Fibroblast of villous mesenchyme (primary cell): ENCODE results near the gene PAX5. TPM values are rescaled to one million over a fixed set of nuclear protein-coding genes. Genes with fewer than 3 reads are reported as not detected.

Experiments
- DNase-seq: peaks from one replicate; pipeline ENCODE4 v3.0.0-alpha.2; 2010; ENCODE audit warnings: low read depth
- H3K4me3 ChIP-seq: 2 replicates; pipeline ENCODE4 v1.5.1; 2011; ENCODE audit warnings: low read depth, mild to moderate bottlenecking, low read length
- total RNA-seq: library from RNA; depleted of rRNA; stranded (reverse); fragments of >200 nt; gene quantifications from 2 replicates; pipeline ENCODE4 v1.2.3, GENCODE V29; 2012
- TF ChIP-seq, protein P1 (sequence below): IDR thresholded peaks from 2 replicates; pipeline ENCODE4 v1.5.1; 2012; ENCODE audit warnings: low read depth, mild to moderate bottlenecking, low read length; ENCODE audit not compliant: insufficient read depth

The PAX5 gene
- total RNA-seq, 1 donor: not detected

DNA sequence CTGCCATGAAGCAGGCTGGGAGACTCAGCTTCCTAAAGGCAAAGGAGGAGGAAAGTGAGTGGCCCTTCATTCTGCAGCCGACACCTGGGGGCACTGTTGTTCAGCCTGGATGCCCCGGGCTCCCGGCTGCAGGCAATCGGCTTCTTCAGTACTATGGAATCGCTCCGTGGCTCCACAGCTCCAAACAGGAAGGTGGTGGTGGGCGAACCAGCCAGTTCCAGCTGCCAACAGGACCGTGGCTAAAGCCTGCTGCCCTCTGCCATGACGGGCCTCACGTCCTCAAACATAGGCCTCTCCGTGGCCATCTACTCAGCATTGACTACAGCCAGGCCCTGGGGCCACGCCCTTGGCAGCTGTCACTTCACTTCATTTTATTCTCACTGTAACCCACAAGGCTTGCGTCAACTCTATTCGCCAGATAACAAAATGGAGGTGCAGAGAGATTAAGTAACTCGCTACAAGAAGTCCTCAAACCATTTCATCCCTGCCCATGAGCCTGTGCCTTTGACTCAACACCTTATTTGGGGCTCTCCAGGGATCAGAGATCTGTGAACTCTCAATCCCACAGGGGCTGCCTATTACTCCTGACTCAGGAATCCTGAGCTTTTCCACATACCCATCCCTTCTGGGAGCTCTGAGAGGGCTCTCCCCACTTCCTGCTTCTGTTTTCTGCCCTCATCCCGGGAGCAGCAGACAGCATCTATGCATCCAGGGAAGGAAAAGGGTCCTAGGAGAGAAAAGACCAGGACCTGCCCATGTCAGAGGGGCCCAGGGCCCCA is 38.0 kb downstream of the PAX5 start:
- TF ChIP-seq, protein P1, sequence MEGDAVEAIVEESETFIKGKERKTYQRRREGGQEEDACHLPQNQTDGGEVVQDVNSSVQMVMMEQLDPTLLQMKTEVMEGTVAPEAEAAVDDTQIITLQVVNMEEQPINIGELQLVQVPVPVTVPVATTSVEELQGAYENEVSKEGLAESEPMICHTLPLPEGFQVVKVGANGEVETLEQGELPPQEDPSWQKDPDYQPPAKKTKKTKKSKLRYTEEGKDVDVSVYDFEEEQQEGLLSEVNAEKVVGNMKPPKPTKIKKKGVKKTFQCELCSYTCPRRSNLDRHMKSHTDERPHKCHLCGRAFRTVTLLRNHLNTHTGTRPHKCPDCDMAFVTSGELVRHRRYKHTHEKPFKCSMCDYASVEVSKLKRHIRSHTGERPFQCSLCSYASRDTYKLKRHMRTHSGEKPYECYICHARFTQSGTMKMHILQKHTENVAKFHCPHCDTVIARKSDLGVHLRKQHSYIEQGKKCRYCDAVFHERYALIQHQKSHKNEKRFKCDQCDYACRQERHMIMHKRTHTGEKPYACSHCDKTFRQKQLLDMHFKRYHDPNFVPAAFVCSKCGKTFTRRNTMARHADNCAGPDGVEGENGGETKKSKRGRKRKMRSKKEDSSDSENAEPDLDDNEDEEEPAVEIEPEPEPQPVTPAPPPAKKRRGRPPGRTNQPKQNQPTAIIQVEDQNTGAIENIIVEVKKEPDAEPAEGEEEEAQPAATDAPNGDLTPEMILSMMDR: peak; percentile 82
- DNase-seq: peak; percentile 59
- H3K4me3 ChIP-seq: peak overlapping the region; percentile 17

DNA sequence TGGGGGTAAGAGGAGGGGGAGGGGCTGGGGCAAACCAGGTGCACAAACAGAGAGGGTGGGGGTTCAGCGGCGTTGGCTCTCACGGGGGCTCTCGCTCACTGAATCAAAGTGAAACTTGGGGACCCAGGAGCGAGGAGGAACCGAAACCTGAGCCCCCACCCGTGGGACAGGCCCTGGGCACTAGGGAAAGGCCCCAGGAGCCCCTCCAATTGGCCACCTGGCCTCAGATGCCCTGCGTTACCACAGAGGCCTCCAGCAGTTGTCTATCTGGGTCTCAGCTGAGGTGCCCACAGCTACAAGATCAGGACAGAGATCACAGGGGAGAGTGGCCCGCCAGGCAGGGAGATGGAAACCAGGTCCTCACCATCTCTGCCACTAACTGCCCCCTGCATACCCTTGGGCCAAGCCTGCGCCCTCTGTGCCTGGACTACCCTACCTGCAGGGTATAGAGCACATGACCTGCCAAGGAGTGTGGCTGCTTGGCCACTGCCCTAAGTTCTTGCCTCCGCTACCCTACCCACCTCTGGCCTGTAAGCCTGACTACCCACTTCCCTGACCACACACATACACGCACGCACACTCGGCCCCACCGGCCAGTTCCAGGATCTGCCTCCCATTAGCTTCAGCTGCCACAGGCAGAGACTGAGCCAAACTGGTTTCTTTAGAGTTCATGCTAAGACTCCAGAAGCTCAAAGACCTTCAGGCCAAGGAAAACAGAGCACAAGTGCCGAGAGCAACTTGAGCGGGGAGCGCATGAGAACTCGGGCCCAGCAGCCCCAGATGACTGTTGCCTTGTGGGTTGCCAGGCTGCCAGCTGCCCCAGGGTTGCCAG is 39.9 kb downstream of the PAX5 start:
- DNase-seq: no peak
- TF ChIP-seq, protein P1: no peak
- H3K4me3 ChIP-seq: no peak overlapping the region

DNA sequence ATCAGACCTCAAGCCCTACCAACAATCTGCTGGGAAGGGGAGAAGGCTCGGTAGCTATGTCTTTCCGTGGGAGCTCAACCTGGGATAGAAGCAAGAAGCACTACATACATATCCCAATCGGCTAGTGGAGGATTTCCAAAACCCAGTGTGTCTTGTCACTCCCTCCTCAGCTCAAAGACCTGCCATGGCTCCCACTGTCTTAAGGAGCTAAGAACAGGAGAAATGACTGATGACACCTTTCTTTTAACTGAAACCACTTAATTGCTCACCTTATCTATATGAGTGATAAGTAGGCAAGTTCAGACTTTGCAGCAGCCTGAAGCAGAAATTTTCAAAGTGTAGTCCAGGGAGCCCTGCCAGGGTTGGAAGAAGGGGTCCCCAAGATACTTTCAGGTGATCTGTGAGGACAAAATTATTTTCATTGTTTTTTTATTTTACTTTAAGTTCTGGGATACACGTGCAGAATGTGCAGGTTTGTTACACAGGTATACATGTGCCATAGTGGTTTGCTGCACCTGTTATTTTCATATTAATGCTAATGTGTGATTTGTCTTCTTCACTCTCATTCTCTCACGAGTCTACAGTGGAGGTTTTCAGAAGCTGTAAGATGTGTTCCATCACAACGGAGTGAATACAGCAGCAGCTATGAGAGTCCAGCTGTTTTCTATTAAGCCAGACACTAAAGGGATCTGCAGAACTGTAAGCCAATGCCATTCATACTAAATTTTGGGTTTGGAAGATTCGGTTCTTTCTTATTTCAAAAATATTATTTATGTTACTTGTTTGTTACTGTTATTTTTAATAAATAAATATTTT is 41.4 kb downstream of the PAX5 start:
- no peak for DNase-seq
- TF ChIP-seq, protein P1: no peak
- no peak overlapping the region for H3K4me3 ChIP-seq

DNA sequence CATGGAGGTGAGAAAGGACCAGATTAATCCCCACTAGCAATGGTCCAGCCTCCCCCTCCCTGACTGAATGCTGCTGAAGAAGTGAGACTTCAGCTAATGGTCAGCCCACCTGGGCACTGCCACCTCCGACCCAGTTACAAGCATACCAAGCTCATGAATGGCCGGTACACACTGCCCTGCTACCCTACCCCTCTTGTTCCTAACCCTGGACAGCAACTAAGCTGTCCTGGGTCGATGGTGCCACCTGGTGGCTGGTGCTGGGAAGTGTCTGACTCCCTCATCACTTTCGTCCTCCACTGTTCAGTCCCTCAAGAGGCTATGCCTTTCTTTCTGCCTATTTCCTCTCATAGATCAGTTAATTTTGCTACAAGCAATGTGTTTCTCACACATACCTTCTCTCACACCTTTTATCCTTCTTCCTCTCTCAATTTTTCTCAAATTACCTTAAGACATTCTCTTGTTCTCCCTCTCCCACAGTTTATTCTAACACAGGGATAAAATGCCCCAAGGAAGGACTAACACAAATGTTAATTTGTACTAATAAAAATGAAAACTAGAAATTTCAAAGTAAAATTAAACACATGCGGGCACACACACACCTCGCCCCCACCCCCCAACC is 42.4 kb downstream of the PAX5 start:
- TF ChIP-seq, protein P1: peak; percentile 59
- DNase-seq: peak; percentile 7
- no peak overlapping the region for H3K4me3 ChIP-seq

DNA sequence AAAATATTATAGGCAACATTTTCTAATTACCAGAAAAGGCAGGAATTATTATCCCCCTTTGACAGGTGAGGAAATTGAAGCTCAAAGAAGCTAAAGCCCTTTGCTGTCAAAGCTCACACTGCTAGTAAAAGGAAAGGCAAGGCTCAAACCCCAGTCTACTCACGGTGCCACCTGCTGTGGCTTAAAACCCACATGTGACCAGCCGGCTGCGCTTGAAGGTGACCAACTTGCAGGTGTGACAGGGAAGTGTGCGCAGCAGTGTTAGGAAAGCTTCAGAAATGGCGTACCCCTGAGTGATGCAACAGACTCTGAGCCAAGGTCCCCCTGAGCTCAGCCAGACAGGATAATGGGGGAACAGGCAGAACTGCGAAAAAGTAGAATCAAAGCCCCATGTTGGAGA is 45.2 kb downstream of the PAX5 start:
- DNase-seq: no peak
- TF ChIP-seq, protein P1: no peak
- no peak overlapping the region for H3K4me3 ChIP-seq

DNA sequence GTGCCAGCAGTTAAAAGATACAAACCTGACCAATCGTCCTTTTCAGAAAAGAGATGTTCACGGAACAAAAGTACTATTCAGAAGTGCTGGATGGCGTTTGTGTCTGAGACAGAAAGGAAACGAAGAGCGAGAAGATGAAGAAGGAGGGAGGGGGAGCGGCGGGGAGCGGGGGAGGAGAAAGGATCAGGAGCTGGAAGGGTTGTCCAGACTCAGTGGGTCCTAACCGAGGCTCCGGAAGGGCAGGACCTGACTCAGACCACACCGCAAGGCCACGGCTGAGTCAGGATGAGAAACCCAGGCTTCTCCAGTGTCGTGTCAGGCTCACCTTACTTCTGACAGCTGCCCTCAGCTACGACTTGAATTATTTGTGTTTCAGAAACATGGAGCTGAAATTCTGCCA is 46.2 kb downstream of the PAX5 start:
- H3K4me3 ChIP-seq: no peak overlapping the region
- TF ChIP-seq, protein P1: no peak
- no peak for DNase-seq
